Activated CD4-positive, alpha-beta T cell treated with anti-CD3 and anti-CD28 coated beads for 1 hour (primary cell): ENCODE measurements around the gene TNNI3K.

Experiments
- DNase-seq: peaks from one replicate; pipeline ENCODE4 v3.0.0-alpha.2; 2020

The TNNI3K gene

DNA sequence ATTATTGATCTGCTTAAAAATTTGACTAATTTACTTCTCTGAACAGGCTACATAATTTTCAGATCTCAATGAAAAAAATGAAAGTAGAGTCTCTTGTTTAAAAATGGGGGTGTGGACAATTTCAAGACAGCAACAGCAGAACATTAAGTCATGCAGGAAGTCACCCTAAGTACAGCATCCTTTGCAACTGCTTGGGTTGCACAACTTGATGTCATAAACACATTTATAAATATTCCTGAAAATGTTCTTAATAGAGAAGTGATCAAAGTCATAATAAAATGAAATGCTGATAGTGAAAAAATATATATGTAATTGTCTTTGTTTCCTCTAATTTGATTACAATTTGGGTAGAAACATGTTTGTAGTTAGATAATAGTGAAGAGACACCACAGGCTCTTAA, 79.3 kb downstream of the TNNI3K start:
- no peak for DNase-seq

DNA sequence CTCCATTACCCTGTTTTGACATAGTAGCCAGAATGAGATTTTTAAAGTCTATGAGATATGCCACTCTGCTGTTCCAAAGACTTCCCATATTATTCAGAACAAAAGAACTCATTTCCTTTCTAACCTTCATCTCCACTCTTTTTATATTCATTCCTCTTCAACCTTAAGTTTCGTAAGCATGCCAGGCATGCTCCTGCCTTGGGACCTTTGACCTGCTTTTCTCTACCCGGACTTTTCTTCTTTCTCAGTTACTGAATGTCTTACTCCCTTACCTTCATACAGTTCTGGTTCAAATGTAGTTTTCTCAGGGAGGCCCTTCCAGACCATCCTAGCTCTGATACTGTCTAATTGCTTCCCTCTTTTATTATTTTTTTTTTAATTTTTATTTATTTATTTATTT, 81.1 kb downstream of the TNNI3K start:
- no peak for DNase-seq

DNA sequence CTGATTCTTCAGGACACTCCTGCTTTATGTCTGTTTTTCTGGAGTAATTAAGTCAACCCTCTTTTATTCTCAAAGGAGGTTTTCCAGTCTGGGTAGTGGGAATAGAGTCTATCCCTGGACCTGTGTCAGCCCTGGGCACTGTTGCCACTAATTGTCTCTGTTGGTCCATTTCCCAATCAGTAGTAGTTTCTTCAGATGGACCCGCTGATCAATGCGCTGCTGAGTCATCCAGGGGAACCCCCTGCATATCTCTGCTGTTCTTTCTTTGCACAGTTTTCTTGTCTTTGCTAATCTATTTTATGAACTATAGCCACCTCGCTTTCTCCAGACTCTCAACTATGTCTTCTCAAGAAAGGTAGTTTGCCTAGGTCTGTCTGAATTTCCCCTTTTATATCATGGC, 82.5 kb downstream of the TNNI3K start:
- no peak for DNase-seq

DNA sequence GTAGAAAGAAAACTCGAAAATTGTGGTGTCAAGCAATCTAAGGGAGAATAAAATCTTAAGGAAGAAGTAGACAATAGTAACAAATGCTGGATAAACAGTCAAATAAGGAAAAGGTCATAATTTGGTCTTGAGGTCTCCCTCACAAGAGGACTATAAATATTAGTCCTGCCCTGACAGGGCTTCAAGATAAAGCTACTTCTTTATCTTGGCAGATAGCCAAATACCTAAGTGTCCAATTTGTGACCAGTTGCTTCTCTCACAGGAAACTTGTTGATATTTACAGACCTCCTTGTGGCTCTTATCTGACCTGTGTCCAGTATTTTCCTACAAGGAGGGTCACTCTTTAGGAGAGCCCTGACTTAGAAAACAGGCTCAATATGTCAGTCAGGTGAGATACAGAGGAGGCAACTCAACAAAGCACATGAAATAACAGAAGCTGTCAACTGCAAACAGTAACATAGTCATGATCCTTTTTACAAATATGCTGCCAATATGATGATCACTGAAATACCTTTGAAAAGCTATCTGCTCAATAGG, 88.8 kb downstream of the TNNI3K start:
- DNase-seq = no peak

DNA sequence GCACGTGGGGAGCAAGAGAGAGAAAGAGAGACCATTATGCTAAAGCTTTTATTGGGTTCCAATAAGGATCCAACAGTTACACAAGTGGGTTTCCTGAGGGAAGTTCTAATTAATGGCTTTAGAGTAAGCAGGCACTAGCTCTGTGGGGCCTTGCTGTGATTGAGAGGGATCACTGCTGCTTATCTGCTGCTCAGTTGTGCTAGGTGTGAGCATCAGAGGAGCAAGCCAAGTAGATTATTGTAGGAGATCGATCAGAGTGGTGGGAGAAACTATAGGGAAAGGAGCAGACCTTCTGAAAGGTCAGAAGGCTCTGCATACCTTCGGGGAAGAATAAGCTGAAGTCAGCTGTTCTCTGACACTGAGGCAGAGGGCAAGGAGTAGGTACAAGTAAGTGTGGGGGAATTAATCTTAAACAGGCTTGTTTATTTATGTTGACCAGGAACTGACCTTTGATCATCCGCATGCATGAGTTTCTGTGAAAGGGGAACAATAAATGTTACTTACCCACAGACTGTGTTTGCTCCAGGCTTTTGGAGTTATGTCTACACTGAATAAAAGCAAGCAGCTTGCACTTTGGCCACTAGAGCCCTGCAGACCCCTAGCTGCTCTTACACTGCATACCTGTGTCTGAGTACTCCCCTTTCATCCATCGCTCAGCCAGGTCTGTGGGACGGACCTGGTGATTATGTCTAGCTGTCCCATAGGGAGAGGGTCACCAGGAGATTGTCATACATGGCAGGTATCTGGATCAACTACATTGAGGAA, 89.7 kb downstream of the TNNI3K start:
- DNase-seq = no peak

DNA sequence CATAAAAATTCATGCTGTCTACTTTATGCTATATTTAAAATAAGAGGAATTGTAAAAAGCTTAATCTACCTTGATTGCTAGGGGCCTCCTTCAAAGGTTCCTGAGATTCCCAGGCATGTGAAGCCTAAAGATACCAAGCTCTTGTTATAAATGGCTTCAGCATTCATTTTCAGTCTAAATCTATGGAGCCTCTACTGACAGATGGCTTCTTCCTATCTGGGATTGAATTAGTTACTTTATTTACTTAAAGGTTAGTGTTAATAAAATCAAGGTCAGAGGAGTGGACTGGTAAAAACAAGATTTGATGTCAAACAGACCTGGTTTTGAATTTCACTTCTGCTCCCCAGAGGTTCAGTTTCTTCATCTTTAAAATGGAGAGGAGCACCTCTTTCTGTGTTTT, 93.7 kb downstream of the TNNI3K start:
- no peak for DNase-seq

DNA sequence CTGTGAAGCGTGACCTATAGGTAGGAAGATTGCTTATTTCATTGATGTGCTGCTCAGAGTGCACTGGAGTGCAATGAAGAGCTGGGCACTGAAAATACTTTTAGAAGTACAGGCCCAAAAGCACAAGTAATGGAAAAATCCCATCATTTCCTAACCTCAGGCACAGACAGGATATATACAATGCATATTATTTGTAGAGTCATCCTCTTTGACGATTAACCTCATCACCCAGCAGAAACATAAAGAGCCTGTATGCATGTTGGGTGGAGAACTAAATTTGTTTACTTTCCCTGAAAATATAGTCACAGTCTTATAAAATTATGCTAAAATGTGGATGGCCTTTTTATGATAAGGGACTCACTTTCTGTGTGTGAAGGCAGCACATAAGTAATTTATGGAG, 98.1 kb downstream of the TNNI3K start:
- DNase-seq = no peak

DNA sequence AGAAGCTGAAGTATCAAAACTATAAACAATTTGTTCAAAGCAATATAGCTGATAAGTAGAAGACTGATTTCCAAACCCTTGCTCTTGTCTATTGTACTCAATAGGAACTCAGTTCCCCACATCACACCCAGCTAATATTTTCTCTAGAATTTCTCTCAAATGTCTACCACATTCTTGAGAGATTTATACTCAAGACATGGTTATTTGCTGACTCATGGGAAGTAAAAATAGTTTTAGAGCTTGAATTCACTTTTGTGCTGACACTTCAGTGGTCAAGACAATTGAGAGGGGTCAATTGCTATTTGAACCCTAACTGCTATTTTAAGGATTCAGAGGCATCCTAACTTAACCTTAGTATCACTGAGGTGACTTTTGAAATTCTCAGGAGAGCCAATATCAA, 99.0 kb downstream of the TNNI3K start:
- no peak for DNase-seq

DNA sequence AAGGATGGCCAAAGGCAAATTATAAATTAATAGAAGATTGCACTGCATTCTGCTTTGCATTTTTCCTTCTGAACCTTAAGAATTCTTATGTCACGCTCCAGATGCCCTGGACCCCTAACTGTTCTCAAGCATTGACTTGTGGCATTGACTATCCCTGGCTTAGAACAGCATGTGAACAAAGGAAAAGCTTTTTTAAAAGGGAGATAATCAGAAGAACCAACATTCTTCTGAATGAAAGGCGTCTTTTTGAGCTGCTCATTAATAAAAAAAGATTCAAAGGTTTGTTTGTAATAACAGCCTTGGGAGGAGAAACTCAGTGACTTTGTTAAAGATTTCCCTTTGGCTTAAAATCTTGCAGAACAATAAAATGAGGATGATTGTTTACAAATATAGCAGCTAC, 105.5 kb downstream of the TNNI3K start:
- no peak for DNase-seq

DNA sequence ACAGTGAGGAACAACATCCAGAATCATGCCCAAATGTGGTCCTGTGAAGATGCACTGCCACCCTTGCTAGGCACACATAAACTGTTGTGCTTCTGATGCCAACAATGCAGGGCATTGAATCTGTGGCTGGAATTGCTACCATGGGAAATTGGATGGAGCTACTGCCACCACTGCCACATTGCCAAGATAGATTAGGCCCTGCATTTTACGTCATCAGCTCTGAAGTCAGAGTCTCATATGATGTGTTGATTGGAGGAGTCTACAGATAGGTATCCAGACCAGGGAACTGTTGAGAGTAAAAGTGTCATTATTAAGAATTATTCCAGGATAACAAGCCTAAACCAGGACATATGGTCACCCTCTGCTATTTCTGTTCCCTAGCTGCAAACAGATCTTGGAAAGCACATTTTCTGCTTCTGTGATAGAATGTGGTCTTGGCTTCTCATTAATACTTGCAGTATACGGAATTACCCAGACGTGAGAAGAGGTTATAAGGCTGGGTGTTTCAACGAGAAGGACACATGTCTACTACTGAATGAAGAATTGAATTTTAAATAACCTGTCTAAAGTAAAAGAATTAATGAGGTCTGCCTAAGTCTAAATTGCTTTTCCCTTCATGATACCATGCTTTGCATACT, 106.6 kb downstream of the TNNI3K start:
- DNase-seq = no peak

DNA sequence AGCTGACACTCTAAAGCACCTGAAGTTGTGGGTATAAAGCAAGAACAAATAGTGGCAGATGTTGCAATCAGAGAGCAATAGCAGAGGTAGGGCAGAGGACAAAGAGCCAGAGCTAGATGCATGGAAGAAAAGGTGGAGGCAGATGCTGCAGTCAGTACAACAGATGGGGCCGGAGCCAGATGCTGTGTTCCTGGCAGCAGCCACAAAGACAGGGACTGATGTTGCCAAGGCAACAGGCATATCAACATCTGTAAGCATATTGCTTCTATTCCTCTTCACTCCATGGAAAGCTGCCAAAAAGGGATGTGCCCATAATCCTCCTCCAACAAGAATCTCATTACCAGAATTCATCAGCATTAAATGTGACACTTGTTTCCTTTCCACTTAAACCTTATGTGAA, 108.0 kb downstream of the TNNI3K start:
- no peak for DNase-seq

DNA sequence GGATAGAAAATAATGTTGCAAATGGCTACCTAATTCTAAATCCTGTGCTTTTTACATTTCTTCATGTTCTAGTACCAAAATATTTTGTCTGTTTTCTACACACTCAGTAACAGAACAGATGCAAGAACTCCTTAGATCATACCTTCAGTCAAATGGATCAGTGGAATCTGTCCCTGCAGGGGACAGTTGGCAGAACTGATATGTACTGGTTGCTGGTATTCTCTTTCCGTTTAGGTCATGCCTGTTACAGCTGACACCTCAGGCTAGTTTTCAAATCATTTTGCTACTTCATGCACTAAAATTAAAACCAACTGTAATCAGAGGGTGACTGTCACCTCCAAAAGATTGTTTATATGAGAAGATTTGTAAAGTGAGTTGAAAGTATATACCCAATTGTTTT, 109.2 kb downstream of the TNNI3K start:
- no peak for DNase-seq

DNA sequence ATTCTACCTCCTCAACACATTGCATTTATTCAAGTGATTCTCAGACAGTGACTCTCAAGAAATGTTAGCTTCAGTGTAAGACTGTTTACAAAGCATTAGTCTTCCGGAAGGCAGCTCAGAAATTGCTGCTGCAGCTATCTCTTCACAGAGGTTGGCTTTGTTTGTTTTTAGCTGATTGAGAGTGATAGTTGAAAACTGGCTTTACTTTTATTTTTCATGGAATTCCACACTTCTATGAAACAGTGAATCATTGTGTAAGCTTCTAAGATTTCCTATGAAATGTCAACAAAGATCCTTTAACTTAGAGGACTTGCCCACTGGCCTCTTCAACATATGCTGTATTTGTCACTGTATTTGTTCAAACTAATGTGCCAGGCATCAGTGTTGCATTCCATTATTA, 121.3 kb downstream of the TNNI3K start:
- DNase-seq = no peak

DNA sequence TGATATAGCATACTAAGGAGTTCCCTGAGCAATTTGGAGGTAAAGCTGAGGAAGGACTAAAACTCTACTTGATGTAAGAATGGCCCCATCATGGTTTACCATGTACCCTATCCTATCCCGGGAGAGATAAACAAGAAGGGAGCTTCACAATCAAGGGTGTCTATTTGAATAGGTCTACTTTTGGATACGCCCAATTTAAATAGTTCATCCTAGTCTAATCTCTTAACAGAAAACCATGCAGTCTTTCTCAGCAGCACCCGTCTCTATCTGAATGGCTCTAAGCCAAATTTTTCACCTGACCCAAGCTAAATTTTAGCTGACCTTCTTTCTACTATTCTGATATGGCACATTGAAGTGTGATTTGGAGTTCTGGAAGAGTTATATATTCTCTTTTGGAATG, 122.0 kb downstream of the TNNI3K start:
- DNase-seq = no peak

DNA sequence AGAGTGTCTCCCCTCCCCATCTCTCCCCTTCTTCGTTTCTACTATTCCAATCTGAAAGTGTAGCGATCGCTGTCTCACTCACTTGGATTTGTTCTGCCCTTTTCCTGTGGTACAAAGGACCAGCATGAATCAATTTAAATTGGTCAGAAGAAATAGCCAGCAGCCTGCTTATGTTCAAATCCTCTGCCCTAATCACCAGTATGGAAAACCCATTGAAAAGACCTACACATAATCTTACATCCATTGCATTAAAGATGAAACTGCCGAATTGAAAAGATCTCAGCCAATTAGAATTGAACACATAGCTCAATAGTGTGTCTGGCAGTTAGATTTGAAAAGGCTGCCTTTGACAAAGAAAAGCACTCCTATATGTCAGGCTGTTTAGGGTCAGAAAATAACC, 122.6 kb downstream of the TNNI3K start:
- DNase-seq = no peak

DNA sequence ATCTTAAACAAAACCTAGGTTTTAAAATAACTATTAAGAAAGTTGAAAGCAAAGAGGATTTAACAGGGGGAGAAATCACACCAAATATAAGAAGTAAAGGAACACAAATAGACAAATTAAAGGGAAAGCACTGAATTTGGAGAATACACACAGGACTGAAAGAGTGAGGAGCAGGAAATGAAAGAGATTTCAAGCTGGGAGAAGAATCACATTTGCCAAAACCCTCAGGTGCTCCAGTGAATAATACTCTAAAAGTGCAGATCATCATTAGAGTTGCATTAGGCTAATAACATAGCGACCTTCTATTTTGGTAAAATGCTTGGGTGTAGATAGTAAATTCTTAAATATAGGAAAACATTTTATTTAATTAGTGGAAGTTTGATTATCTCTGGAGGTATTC, 127.5 kb downstream of the TNNI3K start:
- no peak for DNase-seq

DNA sequence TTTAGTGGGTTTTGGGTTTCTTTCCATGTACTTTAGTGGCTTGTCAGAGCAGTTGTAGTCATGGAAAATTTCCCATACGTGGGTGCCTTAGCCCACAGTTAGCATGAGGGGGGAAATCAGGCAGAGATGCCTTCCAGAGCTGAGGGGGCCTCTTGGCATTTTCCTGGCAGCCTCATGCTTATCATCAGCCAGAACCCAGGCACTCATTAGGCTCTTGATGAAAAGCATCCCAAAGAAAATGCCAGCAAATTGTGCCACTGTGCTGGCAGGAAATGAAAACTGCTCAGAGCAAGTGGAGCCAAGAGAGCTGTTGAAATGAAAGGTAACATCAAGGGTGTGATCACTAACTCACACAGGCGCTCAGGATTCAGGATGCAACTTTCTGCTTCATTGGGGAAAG, 128.0 kb downstream of the TNNI3K start:
- DNase-seq = no peak

DNA sequence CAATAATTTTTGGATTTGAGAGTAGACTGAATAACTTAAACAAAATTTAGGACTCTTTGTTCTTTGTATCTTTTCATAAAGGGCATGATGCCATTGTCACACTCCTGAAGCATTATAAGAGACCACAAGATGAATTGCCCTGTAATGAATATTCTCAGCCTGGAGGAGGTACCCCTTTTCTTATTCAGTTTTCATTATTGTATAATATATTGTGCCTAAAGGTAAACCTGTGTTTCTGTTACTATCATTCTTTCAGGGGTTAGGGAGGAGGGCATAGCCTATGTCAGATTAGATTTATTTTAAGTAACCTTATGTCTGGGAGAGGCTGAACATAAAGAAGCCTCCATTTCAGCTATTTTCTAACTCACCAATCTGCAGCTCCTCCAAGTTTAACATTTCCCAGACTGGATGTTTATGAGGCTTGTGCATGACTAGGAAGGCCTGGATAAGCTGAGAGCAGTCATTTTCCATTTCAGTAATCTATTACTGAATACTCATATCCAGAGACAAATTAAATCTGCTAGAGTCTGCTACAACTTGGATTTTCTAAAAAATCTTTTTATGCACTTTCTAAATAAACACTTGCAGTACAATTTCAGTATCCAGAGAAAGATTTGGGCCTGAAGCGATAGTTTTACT, 132.1 kb downstream of the TNNI3K start:
- no peak for DNase-seq

DNA sequence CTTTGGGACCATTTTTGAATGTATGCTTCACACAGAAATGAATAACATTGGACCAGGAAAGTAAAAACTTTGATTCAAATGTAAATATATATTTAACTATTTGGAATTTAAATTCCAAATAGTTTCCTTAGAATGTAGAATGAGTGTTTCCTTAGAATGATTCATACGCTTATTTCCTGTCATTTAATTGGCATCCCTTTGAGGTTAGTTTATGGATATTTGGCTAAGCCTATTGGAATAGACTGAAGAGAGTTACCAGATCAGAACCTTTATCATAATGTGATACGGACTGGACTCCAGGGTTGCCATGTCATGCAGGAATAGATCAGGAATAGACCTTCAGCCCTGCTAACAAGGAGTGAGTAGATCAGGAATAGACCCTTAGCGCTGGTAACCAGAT, 133.1 kb downstream of the TNNI3K start:
- no peak for DNase-seq

DNA sequence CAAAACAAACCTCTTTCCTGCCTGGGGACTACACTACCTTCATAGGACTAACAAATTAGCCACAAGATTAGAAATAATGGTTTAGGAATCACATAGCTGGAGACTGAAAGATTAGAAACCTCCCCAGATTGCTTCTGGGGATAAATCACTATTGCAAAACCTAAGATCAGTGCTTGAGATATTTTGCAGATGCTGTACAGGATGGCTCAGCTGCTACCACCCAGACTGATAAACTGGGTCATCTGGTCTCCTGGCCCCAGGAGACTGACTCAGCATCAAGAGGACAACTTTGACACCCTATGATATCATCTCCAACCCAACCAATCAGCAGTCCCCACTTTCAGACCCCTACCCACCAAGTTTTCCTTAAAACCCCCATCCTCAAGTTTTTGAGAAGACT, 140.2 kb downstream of the TNNI3K start:
- DNase-seq = no peak

DNA sequence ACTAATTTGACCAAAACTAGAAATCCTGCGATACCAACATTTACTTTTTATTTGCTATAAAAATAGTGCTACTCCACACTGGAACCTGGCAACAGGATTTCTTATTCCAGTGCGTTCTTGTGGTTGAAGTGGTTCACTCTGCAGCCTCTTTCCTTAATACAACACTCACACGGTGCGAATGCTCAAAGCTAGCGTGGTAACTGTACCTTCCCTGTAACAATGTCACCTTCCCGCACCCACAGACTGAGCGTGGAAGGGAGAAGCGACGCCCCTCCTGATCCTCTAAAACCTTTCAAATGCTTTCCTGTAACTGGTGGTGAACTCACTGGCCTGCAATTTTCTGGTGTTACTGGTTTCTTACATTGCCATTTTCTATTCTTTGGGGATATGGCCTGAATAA, 145.1 kb downstream of the TNNI3K start:
- no peak for DNase-seq

DNA sequence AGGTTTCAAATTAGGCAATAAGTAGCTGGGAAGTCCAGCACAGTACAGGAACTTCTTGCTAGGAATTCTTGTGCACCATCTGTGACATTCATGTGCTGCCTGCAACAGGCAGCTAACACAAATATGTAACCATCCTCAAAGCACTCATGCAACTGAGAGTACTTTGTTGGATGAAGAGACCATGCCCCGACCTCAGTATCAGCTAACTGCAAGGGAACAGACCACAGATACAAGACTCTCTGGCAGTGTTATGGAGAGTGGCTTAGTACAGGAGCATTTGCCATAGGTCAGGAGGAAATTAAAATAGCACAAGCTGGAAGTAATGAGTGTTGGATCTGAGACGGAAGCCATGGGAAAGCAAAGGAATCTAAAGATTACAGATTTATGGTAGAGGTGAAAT, 153.7 kb downstream of the TNNI3K start:
- DNase-seq = no peak

DNA sequence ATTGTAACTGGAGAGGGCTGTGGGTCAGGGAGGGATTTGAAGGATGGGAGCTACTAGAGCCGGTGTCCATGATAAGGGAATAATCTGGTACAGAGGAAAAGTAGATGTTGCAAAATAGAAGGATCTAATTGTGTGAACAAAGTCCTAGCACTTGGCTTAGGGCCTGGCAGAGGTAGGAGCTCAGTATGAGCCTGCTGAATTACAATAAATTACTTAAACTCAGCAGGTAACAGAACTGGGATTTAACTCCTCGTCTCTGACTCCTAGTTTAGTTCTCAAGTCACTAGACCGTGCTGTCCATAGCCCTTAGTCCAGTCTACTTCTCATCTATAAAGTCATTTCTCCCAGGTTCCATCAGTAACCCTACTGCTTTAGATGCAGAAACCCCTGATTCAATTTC, 157.0 kb downstream of the TNNI3K start:
- DNase-seq = no peak

DNA sequence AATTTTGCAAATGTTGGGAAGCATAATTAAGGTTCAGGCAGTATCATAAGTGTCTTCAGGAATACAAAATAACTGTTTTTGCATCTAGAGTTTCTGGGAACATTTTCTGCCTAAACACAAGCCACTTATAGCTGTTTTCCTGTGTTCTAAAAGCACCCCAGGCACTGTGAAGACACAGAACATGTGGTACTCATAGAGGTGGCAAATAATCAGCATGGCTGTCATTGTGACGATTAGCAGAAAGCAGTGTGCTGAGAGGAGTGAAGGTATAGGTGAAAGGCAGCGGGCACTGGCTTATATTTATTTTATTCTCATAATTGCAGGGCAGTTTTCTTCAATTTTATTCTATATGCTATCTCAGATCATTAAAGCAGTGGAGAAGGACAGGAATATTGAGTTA, 157.7 kb downstream of the TNNI3K start:
- DNase-seq = no peak
